OCI-LY7 (cell line): Measurements from ENCODE around the gene CLUH. TPM values are rescaled to one million over a fixed set of nuclear protein-coding genes. Genes with fewer than 3 reads are reported as not detected.

Source experiments
- BruUV-seq: library from RNA; stranded (reverse); fragments of 400-500 nt; replicated peaks from 2 replicates; lab custom pipeline; 2021; lab: Mats Ljungman, UMichigan
- CTCF ChIA-PET: fragments of 300-600 bp; sonication (Branson Sonifier 250); formaldehyde crosslinking; loops from one replicate; lab custom pipeline; 2022; ENCODE audit warnings: antibody characterized with exemption; ENCODE audit not compliant: unreplicated experiment; lab: Charles Lee
- POLR2A ChIA-PET: fragments of 300-600 bp; sonication (Branson Sonifier 250); formaldehyde crosslinking; loops from one replicate; lab custom pipeline; 2022; ENCODE audit warnings: antibody characterized with exemption; lab: Charles Lee
- DNase-seq: peaks from one replicate; pipeline ENCODE4 v3.0.0-alpha.2; 2015; ENCODE audit warnings: low spot score
- H2AFZ ChIP-seq: fragments of 200-600 bp; sonication (generic), shearing (Covaris generic); 2 replicates; pipeline ENCODE4 v1.6.1; 2014; ENCODE audit warnings: mild to moderate bottlenecking, antibody characterized with exemption, low read length, moderate library complexity
- H3K27ac ChIP-seq: fragments of 200-600 bp; sonication (generic); 2 replicates; pipeline ENCODE4 v1.5.1; 2014; ENCODE audit warnings: mixed run types, low read depth, mild to moderate bottlenecking, moderate library complexity, low read length, inconsistent platforms; ENCODE audit not compliant: poor library complexity, severe bottlenecking
- H3K36me3 ChIP-seq: fragments of 200-600 bp; sonication (generic); 2 replicates; pipeline ENCODE4 v1.6.1; 2014; ENCODE audit warnings: mild to moderate bottlenecking, antibody characterized with exemption, low read length, moderate library complexity, mixed read lengths; ENCODE audit not compliant: insufficient read depth
- H3K4me1 ChIP-seq: fragments of 200-600 bp; sonication (generic); 2 replicates; pipeline ENCODE4 v1.5.1; 2014; ENCODE audit warnings: mild to moderate bottlenecking, low read length; ENCODE audit not compliant: insufficient read depth, poor library complexity, severe bottlenecking
- H3K4me2 ChIP-seq: fragments of 200-600 bp; sonication (generic); 2 replicates; pipeline ENCODE4 v1.6.1; 2014; ENCODE audit warnings: mild to moderate bottlenecking, low read length
- H3K4me3 ChIP-seq: fragments of 200-600 bp; sonication (generic); 2 replicates; pipeline ENCODE4 v1.5.1; 2014; ENCODE audit warnings: mild to moderate bottlenecking, low read depth, low read length; ENCODE audit not compliant: poor library complexity, severe bottlenecking
- H3K79me2 ChIP-seq: fragments of 200-600 bp; sonication (generic); 2 replicates; pipeline ENCODE4 v1.6.1; 2016; ENCODE audit warnings: low read depth, mild to moderate bottlenecking, low read length, moderate library complexity, mixed read lengths; ENCODE audit not compliant: insufficient read depth
- H3K9me2 ChIP-seq: fragments of 200-600 bp; sonication (generic); 2 replicates; pipeline ENCODE4 v1.6.1; 2016; ENCODE audit warnings: mild to moderate bottlenecking, low read length, mixed read lengths; ENCODE audit not compliant: insufficient read depth
- H3K9me3 ChIP-seq: fragments of 200-600 bp; sonication (generic); 2 replicates; pipeline ENCODE4 v1.6.1; 2014; ENCODE audit warnings: mild to moderate bottlenecking, mixed run types, low read length, mixed read lengths
- H4K20me1 ChIP-seq: fragments of 200-600 bp; sonication (generic); 2 replicates; pipeline ENCODE4 v1.6.1; 2014; ENCODE audit warnings: mild to moderate bottlenecking, antibody characterized with exemption, low read length, moderate library complexity, mixed read lengths; ENCODE audit not compliant: insufficient read depth
- EZH2phosphoT487 ChIP-seq: fragments of 200-600 bp; sonication (generic); IDR thresholded peaks from 2 replicates; pipeline ENCODE4 v1.6.1; 2018; ENCODE audit warnings: low read depth, borderline replicate concordance, mild to moderate bottlenecking, mixed run types, antibody characterized with exemption, low read length, moderate library complexity, mixed read lengths
- intact Hi-C: fragments of 100-400 bp; cut with micrococcal nuclease; formaldehyde crosslinking; loops from one replicate; pipeline ENCODE4 v1.10.0; 2022; ENCODE audit not compliant: unreplicated experiment
- total RNA-seq, 2 experiments: library from RNA; depleted of rRNA in 1 of 2; stranded (reverse); fragments of >200 nt in 1 of 2; shearing (Covaris generic) in 1 of 2; gene quantifications; 2 replicates each; pipeline ENCODE4 v1.2.3, GENCODE V29; 2014 to 2022
- TF ChIP-seq, protein P1 (sequence below): fragments of 200-600 bp; sonication (generic); conservative IDR thresholded peaks from 2 replicates; pipeline ENCODE4 v1.5.1; 2014; ENCODE audit warnings: mild to moderate bottlenecking, antibody characterized with exemption, low read length, moderate library complexity, mixed read lengths

The CLUH gene
- total RNA-seq, 2 experiments from 2014 or later: 96.3 to 132 TPM

DNA sequence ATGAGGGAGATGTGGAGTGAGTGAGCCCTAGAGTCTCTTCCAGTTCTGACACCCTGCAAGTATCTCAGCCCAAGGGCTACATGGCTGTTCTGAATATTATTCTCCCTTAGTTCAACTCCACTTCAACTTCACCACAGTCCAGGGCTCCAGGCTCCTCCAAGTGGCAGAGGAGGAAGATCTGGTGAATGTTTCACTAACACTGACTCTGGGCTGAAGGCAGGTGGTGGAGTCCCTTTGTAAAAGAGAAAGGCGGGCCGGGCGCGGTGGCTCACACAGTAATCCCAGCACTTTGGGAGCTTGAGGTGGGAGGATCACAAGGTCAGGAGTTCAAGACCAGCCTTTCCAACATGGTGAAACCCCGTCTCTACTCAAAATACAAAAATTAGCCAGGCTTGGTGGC, 24.3 kb upstream of the CLUH start:
- H4K20me1 ChIP-seq: no peaks in the 10 kb centered on the region
- H3K9me3 ChIP-seq: no peaks in the 10 kb centered on the region
- no peaks in the 10 kb centered on the region for H3K9me2 ChIP-seq
- no peak overlapping the region for H3K4me2 ChIP-seq
- no peak for TF ChIP-seq EZH2phosphoT487
- TF ChIP-seq, protein P1, sequence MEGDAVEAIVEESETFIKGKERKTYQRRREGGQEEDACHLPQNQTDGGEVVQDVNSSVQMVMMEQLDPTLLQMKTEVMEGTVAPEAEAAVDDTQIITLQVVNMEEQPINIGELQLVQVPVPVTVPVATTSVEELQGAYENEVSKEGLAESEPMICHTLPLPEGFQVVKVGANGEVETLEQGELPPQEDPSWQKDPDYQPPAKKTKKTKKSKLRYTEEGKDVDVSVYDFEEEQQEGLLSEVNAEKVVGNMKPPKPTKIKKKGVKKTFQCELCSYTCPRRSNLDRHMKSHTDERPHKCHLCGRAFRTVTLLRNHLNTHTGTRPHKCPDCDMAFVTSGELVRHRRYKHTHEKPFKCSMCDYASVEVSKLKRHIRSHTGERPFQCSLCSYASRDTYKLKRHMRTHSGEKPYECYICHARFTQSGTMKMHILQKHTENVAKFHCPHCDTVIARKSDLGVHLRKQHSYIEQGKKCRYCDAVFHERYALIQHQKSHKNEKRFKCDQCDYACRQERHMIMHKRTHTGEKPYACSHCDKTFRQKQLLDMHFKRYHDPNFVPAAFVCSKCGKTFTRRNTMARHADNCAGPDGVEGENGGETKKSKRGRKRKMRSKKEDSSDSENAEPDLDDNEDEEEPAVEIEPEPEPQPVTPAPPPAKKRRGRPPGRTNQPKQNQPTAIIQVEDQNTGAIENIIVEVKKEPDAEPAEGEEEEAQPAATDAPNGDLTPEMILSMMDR: no peak
- no peaks in the 10 kb centered on the region for H3K79me2 ChIP-seq
- no peak overlapping the region for H3K27ac ChIP-seq
- no peaks in the 10 kb centered on the region for H3K36me3 ChIP-seq
- intact Hi-C loops: no loop called here
- no TSS peak for BruUV-seq
- ChIA-PET CTCF (no interaction called here), POLR2A (no interaction called here)
- DNase-seq: no peak
- no peak overlapping the region for H3K4me3 ChIP-seq
- H3K4me1 ChIP-seq: no peaks in the 10 kb centered on the region
- no peak overlapping the region for H2AFZ ChIP-seq

DNA sequence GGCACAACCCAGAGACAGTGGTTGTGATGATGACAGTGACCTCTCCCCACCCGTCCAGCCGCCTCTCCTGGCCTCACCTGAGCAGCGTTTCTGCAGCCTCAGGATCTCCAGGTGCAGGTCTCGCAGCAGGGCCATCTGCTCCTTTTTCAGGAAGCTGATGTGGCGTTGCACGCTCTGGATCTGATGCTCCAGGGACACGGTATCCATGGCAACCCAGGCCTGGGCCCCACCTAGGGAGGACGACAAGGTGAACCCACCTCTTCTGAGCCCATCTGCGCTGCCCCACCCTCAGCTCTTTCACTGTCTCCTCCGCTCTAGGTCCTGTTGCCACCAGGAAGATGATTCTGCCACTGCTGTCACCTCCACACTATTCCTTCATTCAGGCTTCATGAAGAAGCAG, 23.4 kb upstream of the CLUH start:
- Histone ChIP-seq H3K36me3 (no peaks in the 10 kb centered on the region), H3K27ac (no peak overlapping the region), H3K4me3 (no peak overlapping the region), H4K20me1 (no peaks in the 10 kb centered on the region), H3K9me2 (no peaks in the 10 kb centered on the region), H2AFZ (no peak overlapping the region), H3K4me2 (no peak overlapping the region), H3K79me2 (no peaks in the 10 kb centered on the region), H3K9me3 (no peaks in the 10 kb centered on the region), H3K4me1 (no peaks in the 10 kb centered on the region)
- POLR2A ChIA-PET: interaction anchor here (0.7 kb wide), 1 partner anchor 638 kb away, joined by 3 read pairs; no protein-coding TSS in a partner anchor
- no TSS peak for BruUV-seq
- TF ChIP-seq EZH2phosphoT487: no peak
- TF ChIP-seq, protein P1: no peak
- DNase-seq: no peak
- intact Hi-C loops: no loop called here
- CTCF ChIA-PET: no interaction called here

DNA sequence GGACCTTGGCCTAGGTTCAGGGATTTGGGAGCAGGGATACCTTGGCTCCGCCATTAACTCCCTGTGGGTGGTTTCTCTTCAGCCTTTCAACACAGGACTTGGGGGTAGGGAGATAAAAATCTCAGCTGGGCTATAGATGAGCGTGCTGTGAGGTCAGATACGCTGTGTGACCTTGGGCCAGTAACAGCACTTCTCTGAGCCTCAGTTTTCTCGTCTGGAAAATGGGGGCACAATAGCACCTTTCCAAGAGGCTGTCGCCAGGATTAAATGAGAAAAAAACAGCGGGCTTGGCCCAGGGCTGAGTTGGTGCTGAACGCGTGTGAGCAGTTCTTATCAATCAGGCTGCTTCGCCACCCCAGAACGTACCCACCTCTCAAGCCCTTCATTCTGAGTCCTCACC, 20.2 kb upstream of the CLUH start:
- Histone ChIP-seq H3K9me3 (no peaks in the 10 kb centered on the region), H3K4me2 (no peak overlapping the region), H3K4me3 (no peak overlapping the region), H3K4me1 (no peaks in the 10 kb centered on the region), H2AFZ (no peak overlapping the region), H3K27ac (no peak overlapping the region), H4K20me1 (no peaks in the 10 kb centered on the region), H3K79me2 (no peaks in the 10 kb centered on the region), H3K9me2 (no peaks in the 10 kb centered on the region), H3K36me3 (no peaks in the 10 kb centered on the region)
- no TSS peak for BruUV-seq
- TF ChIP-seq, protein P1: no peak
- TF ChIP-seq EZH2phosphoT487: no peak
- no peak for DNase-seq
- ChIA-PET POLR2A (no interaction called here), CTCF (no interaction called here)
- intact Hi-C loops: no loop called here
